HepG2 (cell line): ENCODE results near the gene HTATIP2. TPM values are rescaled to one million over a fixed set of nuclear protein-coding genes. Genes with fewer than 3 reads are reported as not detected.

Experiments used
- FOXM1 ChIP-seq: sonication (generic); formaldehyde crosslinking; IDR thresholded peaks from 2 replicates; pipeline ENCODE4 v1.5.0; 2020; ENCODE audit warnings: missing genetic modification reagents
- KAT8 ChIP-seq: IDR thresholded peaks from 2 replicates; pipeline ENCODE4 v1.6.1; 2016; ENCODE audit warnings: missing genetic modification reagents, missing compliant biosample characterization
- NKX3-1 ChIP-seq: sonication (generic); formaldehyde crosslinking; IDR thresholded peaks from 2 replicates; pipeline ENCODE4 v1.5.0; 2020; ENCODE audit warnings: missing genetic modification reagents
- PHF8 ChIP-seq: sonication (generic); formaldehyde crosslinking; IDR thresholded peaks from 2 replicates; pipeline ENCODE4 v1.5.0; 2020; ENCODE audit warnings: missing genetic modification reagents
- PREB ChIP-seq: sonication (generic); formaldehyde crosslinking; IDR thresholded peaks from 2 replicates; pipeline ENCODE4 v1.4.0; 2020; ENCODE audit warnings: missing genetic modification reagents
- SALL2 ChIP-seq: sonication (generic); formaldehyde crosslinking; IDR thresholded peaks from 2 replicates; pipeline ENCODE4 v1.8.1; 2023; ENCODE audit warnings: mild to moderate bottlenecking, missing genetic modification reagents, inconsistent platforms
- THAP7 ChIP-seq: sonication (generic); formaldehyde crosslinking; IDR thresholded peaks from 2 replicates; pipeline ENCODE4 v1.8.1; 2023; ENCODE audit warnings: mild to moderate bottlenecking, missing genetic modification reagents
- ZFP36 ChIP-seq: fragments of 150-350 bp; IDR thresholded peaks from 2 replicates; pipeline ENCODE4 v1.6.1; 2018; ENCODE audit warnings: borderline replicate concordance, low read length, low read depth; ENCODE audit not compliant: partially characterized antibody
- ZNF20 ChIP-seq: sonication (generic); formaldehyde crosslinking; IDR thresholded peaks from 2 replicates; pipeline ENCODE4 v1.4.0; 2020; ENCODE audit warnings: mild to moderate bottlenecking, moderate library complexity, missing genetic modification reagents
- ZNF333 ChIP-seq: sonication (generic); formaldehyde crosslinking; IDR thresholded peaks from 2 replicates; pipeline ENCODE4 v1.4.0; 2020; ENCODE audit warnings: mild to moderate bottlenecking, missing genetic modification reagents, borderline replicate concordance
- ZNF362 ChIP-seq: sonication (generic); formaldehyde crosslinking; IDR thresholded peaks from 2 replicates; pipeline ENCODE4 v1.4.0; 2020; ENCODE audit warnings: missing genetic modification reagents, mild to moderate bottlenecking, borderline replicate concordance
- ZNF501 ChIP-seq: sonication (generic); formaldehyde crosslinking; IDR thresholded peaks from 2 replicates; pipeline ENCODE4 v1.5.1; 2020; ENCODE audit warnings: mild to moderate bottlenecking, moderate library complexity, missing genetic modification reagents
- ZNF543 ChIP-seq: sonication (generic); formaldehyde crosslinking; IDR thresholded peaks from 2 replicates; pipeline ENCODE4 v1.4.0; 2020; ENCODE audit warnings: mild to moderate bottlenecking, missing genetic modification reagents
- ZNF549 ChIP-seq: sonication (generic); formaldehyde crosslinking; IDR thresholded peaks from 2 replicates; pipeline ENCODE4 v1.5.0; 2020; ENCODE audit warnings: missing genetic modification reagents
- ZNF720 ChIP-seq: sonication (generic); formaldehyde crosslinking; IDR thresholded peaks from 2 replicates; pipeline ENCODE4 v1.4.0; 2020; ENCODE audit warnings: missing genetic modification reagents
- ZNF766 ChIP-seq: sonication (generic); formaldehyde crosslinking; IDR thresholded peaks from 2 replicates; pipeline ENCODE4 v1.5.0; 2020; ENCODE audit warnings: missing genetic modification reagents, borderline replicate concordance
- ZNF839 ChIP-seq: sonication (generic); formaldehyde crosslinking; IDR thresholded peaks from 2 replicates; pipeline ENCODE4 v1.4.0; 2020; ENCODE audit warnings: missing genetic modification reagents, mild to moderate bottlenecking, borderline replicate concordance
- polyA plus RNA-seq, 8 experiments: library from polyadenylated mRNA; depleted of rRNA in 3 of 8; stranded (reverse) in 7 of 8; unstranded in 1 of 8; fragments of >200 nt; fragmentation: Illumina TruSeq in 4 of 8; extraction: Trizol in 4 of 8; gene quantifications; 2 replicates each; pipeline versions ENCODE4 v1.2.1 to v1.2.3, GENCODE V29; 2011 to 2016; ENCODE audit warnings: low read depth in 4 of 8, missing spikeins in 1 of 8, mixed read lengths in 1 of 8; ENCODE audit not compliant: insufficient read depth in 1 of 8
- total RNA-seq, 5 experiments: library from RNA; depleted of rRNA; stranded (reverse); fragments of >200 nt; fragmentation: Illumina TruSeq; extraction: Trizol; gene quantifications; 2 replicates each; pipeline ENCODE4 v1.2.3, GENCODE V29; 2016; ENCODE audit warnings: low read depth in 1 of 5
- TF ChIP-seq, protein P1 (sequence below): sonication (generic); formaldehyde crosslinking; IDR thresholded peaks from 2 replicates; pipeline ENCODE4 v1.4.0; 2020; ENCODE audit warnings: missing genetic modification reagents
- TF ChIP-seq, protein P2 (sequence below): sonication (generic); formaldehyde crosslinking; IDR thresholded peaks from 2 replicates; pipeline ENCODE4 v1.4.0; 2020; ENCODE audit warnings: mild to moderate bottlenecking, missing genetic modification reagents

HTATIP2 gene
- total and polyA plus RNA-seq, 2 of the 13 experiments (the other 11 are each of a cell fraction or from before 2014, with no cell fraction given), result not detected

GRCh38 chr11:20387261-20388095 is 24.0 kb downstream of the HTATIP2 start, which contains the start of gene PRMT3 (continued):
- peak; percentile 93 for TF ChIP-seq ZNF362 (CRISPR knock-in tag)
- no peak for TF ChIP-seq ZFP36
- no peak for TF ChIP-seq ZNF20 (CRISPR knock-in tag)
- peak; percentile 87 for TF ChIP-seq ZNF543 (CRISPR knock-in tag)
- TF ChIP-seq, protein P1, sequence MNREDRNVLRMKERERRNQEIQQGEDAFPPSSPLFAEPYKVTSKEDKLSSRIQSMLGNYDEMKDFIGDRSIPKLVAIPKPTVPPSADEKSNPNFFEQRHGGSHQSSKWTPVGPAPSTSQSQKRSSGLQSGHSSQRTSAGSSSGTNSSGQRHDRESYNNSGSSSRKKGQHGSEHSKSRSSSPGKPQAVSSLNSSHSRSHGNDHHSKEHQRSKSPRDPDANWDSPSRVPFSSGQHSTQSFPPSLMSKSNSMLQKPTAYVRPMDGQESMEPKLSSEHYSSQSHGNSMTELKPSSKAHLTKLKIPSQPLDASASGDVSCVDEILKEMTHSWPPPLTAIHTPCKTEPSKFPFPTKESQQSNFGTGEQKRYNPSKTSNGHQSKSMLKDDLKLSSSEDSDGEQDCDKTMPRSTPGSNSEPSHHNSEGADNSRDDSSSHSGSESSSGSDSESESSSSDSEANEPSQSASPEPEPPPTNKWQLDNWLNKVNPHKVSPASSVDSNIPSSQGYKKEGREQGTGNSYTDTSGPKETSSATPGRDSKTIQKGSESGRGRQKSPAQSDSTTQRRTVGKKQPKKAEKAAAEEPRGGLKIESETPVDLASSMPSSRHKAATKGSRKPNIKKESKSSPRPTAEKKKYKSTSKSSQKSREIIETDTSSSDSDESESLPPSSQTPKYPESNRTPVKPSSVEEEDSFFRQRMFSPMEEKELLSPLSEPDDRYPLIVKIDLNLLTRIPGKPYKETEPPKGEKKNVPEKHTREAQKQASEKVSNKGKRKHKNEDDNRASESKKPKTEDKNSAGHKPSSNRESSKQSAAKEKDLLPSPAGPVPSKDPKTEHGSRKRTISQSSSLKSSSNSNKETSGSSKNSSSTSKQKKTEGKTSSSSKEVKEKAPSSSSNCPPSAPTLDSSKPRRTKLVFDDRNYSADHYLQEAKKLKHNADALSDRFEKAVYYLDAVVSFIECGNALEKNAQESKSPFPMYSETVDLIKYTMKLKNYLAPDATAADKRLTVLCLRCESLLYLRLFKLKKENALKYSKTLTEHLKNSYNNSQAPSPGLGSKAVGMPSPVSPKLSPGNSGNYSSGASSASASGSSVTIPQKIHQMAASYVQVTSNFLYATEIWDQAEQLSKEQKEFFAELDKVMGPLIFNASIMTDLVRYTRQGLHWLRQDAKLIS, result no peak
- TF ChIP-seq FOXM1, result peak; percentile 77; the same call in 1 of the 2 replicates
- TF ChIP-seq ZNF549 (CRISPR knock-in tag), result no peak
- peak; percentile 96 for TF ChIP-seq NKX3-1 (CRISPR knock-in tag)
- TF ChIP-seq ZNF720 (CRISPR knock-in tag), result no peak
- no peak; the same call in none of the 2 replicates for TF ChIP-seq ZNF333 (CRISPR knock-in tag)
- peak; percentile 95 for TF ChIP-seq SALL2 (CRISPR knock-in tag)
- peak; percentile 95 for TF ChIP-seq KAT8 (CRISPR knock-in tag)
- no peak for TF ChIP-seq ZNF839 (CRISPR knock-in tag)
- TF ChIP-seq, protein P2, sequence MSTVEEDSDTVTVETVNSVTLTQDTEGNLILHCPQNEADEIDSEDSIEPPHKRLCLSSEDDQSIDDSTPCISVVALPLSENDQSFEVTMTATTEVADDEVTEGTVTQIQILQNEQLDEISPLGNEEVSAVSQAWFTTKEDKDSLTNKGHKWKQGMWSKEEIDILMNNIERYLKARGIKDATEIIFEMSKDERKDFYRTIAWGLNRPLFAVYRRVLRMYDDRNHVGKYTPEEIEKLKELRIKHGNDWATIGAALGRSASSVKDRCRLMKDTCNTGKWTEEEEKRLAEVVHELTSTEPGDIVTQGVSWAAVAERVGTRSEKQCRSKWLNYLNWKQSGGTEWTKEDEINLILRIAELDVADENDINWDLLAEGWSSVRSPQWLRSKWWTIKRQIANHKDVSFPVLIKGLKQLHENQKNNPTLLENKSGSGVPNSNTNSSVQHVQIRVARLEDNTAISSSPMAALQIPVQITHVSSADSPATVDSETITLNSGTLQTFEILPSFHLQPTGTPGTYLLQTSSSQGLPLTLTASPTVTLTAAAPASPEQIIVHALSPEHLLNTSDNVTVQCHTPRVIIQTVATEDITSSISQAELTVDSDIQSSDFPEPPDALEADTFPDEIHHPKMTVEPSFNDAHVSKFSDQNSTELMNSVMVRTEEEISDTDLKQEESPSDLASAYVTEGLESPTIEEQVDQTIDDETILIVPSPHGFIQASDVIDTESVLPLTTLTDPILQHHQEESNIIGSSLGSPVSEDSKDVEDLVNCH (CRISPR knock-in tag), result no peak
- TF ChIP-seq PREB (CRISPR knock-in tag), result peak; percentile 91; the same call in 1 of the 2 replicates
- TF ChIP-seq ZNF766 (CRISPR knock-in tag), result peak; percentile 44; the same call in 1 of the 2 replicates
- peak; percentile 97 for TF ChIP-seq ZNF501 (CRISPR knock-in tag)
- TF ChIP-seq THAP7 (CRISPR knock-in tag), result no peak
- TF ChIP-seq PHF8 (CRISPR knock-in tag), result peak; percentile 95
